ENCODE measurements around the gene ALK.
"Not testable (repeated sequence)": the region's sequence is repeated elsewhere in the genome, so short reads cannot be mapped to it uniquely, and the experiment has no call there.

Gene ALK

GRCh38 chr2:29753671-29754444 lies 167.5 kb downstream of the ALK start:
- DNase-seq (ENCODE audit: low read depth) = no peak

- no peak for DNase-seq (ENCODE audit: low read depth)
Observed at GRCh38 chr2:29751390-29751789, 170.0 kb downstream of the ALK start.

- DNase-seq (ENCODE audit: low read depth) = not testable (repeated sequence)
Observed at GRCh38 chr2:29750463-29750862, 170.9 kb downstream of the ALK start.

- no peak for DNase-seq (ENCODE audit: low read depth)
Observed at GRCh38 chr2:29749843-29750242, 171.5 kb downstream of the ALK start.

GRCh38 chr2:29749041-29749440 lies 172.3 kb downstream of the ALK start:
- DNase-seq (ENCODE audit: low read depth) = no peak

GRCh38 chr2:29747786-29748470 lies 173.5 kb downstream of the ALK start:
- no peak for DNase-seq (ENCODE audit: low read depth)

GRCh38 chr2:29744976-29745375 lies 176.4 kb downstream of the ALK start:
- DNase-seq (ENCODE audit: low read depth) = no peak

GRCh38 chr2:29743516-29743915 lies 177.9 kb downstream of the ALK start:
- DNase-seq (ENCODE audit: low read depth) = no peak

- no peak for DNase-seq (ENCODE audit: low read depth)
Observed at GRCh38 chr2:29742656-29743055, 178.7 kb downstream of the ALK start.

GRCh38 chr2:29741132-29741531 lies 180.3 kb downstream of the ALK start:
- DNase-seq (ENCODE audit: low read depth) = no peak

GRCh38 chr2:29733965-29734364 lies 187.4 kb downstream of the ALK start:
- DNase-seq (ENCODE audit: low read depth) = no peak

GRCh38 chr2:29733213-29733612 lies 188.2 kb downstream of the ALK start:
- DNase-seq (ENCODE audit: low read depth) = no peak

- no peak for DNase-seq (ENCODE audit: low read depth)
Observed at GRCh38 chr2:29731948-29732347, 189.4 kb downstream of the ALK start.

GRCh38 chr2:29729932-29730331 lies 191.5 kb downstream of the ALK start:
- no peak for DNase-seq (ENCODE audit: low read depth)

GRCh38 chr2:29729401-29729800 lies 192.0 kb downstream of the ALK start:
- DNase-seq (ENCODE audit: low read depth) = no peak

- no peak for DNase-seq (ENCODE audit: low read depth)
Observed at GRCh38 chr2:29726976-29727375, 194.4 kb downstream of the ALK start.

GRCh38 chr2:29725610-29726009 lies 195.8 kb downstream of the ALK start:
- DNase-seq (ENCODE audit: low read depth) = no peak

- DNase-seq (ENCODE audit: low read depth) = no peak
Observed at GRCh38 chr2:29724282-29724681, 197.1 kb downstream of the ALK start.

GRCh38 chr2:29723255-29724001 lies 198.0 kb downstream of the ALK start:
- no peak for DNase-seq (ENCODE audit: low read depth)

- DNase-seq (ENCODE audit: low read depth) = no peak
Observed at GRCh38 chr2:29719639-29720038, 201.7 kb downstream of the ALK start.

- DNase-seq (ENCODE audit: low read depth) = no peak
Observed at GRCh38 chr2:29718076-29718686, 203.2 kb downstream of the ALK start.

- DNase-seq (ENCODE audit: low read depth) = no peak
Observed at GRCh38 chr2:29715655-29716054, 205.7 kb downstream of the ALK start.

- no peak for DNase-seq (ENCODE audit: low read depth)
Observed at GRCh38 chr2:29714333-29714732, 207.1 kb downstream of the ALK start.

All from activated T-cell treated with anti-CD3 and anti-CD28 coated beads for 1 hour (primary cell).